Fibroblast of lung (primary cell): Measurements from ENCODE around the gene ATG4D. TPM values are rescaled to one million over a fixed set of nuclear protein-coding genes. Genes with fewer than 3 reads are reported as not detected.

Source experiments
- DNase-seq, 2 donors: peaks; one replicate each; pipeline versions ENCODE4 v3.0.0 to v3.0.0-alpha.2; 2010; ENCODE audit warnings: low read depth in 2 of 2
- H2AFZ ChIP-seq: 2 replicates; pipeline ENCODE4 v1.5.1; 2012; ENCODE audit warnings: low read length, control low read depth, inconsistent platforms
- H3K27ac ChIP-seq: 2 replicates; pipeline ENCODE4 v1.5.1; 2011; ENCODE audit warnings: low read length, control low read depth; ENCODE audit not compliant: insufficient read depth
- H3K27me3 ChIP-seq: 2 replicates; pipeline ENCODE4 v1.5.1; 2011; ENCODE audit warnings: mild to moderate bottlenecking, low read length; ENCODE audit not compliant: control insufficient read depth, insufficient read depth
- H3K36me3 ChIP-seq: 2 replicates; pipeline ENCODE4 v1.5.1; 2011; ENCODE audit warnings: low read length; ENCODE audit not compliant: control insufficient read depth, insufficient read depth
- H3K4me1 ChIP-seq: 2 replicates; pipeline ENCODE4 v1.5.1; 2011; ENCODE audit warnings: low read length; ENCODE audit not compliant: control insufficient read depth, insufficient read depth; ENCODE audit errors: extremely low read depth
- H3K4me2 ChIP-seq: 2 replicates; pipeline ENCODE4 v1.5.1; 2011; ENCODE audit warnings: low read length, control low read depth; ENCODE audit not compliant: insufficient read depth; ENCODE audit errors: extremely low read depth
- H3K4me3 ChIP-seq, 4 experiments: fragments of 200-600 bp in 1 of 4; sonication (generic) in 1 of 4; replicated peaks in 1 of 4; 2 replicates each; pipeline ENCODE4 v1.5.1; 2011 to 2016; ENCODE audit warnings: low read length in 4 of 4, low read depth in 3 of 4, mild to moderate bottlenecking in 3 of 4, control low read depth in 2 of 4, inconsistent platforms in 1 of 4, mixed read lengths in 1 of 4; ENCODE audit not compliant: insufficient read depth in 1 of 4; ENCODE audit errors: control extremely low read depth in 1 of 4
- H3K79me2 ChIP-seq: 2 replicates; pipeline ENCODE4 v1.5.1; 2012; ENCODE audit warnings: mild to moderate bottlenecking, low read length, inconsistent platforms; ENCODE audit not compliant: control insufficient read depth, insufficient read depth
- H3K9ac ChIP-seq: 2 replicates; pipeline ENCODE4 v1.5.1; 2011; ENCODE audit warnings: mild to moderate bottlenecking, low read length, control low read depth; ENCODE audit not compliant: insufficient read depth
- H3K9me3 ChIP-seq: 2 replicates; pipeline ENCODE4 v1.5.1; 2012; ENCODE audit warnings: low read depth, low read length; ENCODE audit not compliant: control insufficient read depth, insufficient read depth
- H4K20me1 ChIP-seq: 2 replicates; pipeline ENCODE4 v1.5.1; 2011; ENCODE audit warnings: low read length; ENCODE audit not compliant: control insufficient read depth, insufficient read depth; ENCODE audit errors: extremely low read depth
- CTCF ChIP-seq, 2 donors: IDR thresholded peaks in 1 of 2; conservative IDR thresholded peaks in 1 of 2; 1 replicate in 1 of 2; 2 replicates in 1 of 2; pipeline ENCODE4 v1.5.1; 2011 to 2012; ENCODE audit warnings: low read length in 2 of 2, control low read depth in 1 of 2, inconsistent platforms in 1 of 2, low read depth in 1 of 2, mild to moderate bottlenecking in 1 of 2
- EZH2 ChIP-seq: IDR thresholded peaks from 2 replicates; pipeline ENCODE4 v1.5.1; 2012; ENCODE audit warnings: low read length, control low read depth, mild to moderate bottlenecking; ENCODE audit errors: missing control alignments
- polyA plus RNA-seq, 2 donors: library from polyadenylated mRNA; depleted of rRNA in 1 of 2; stranded (reverse) in 1 of 2; unstranded in 1 of 2; fragments of >200 nt; gene quantifications; 2 replicates each; pipeline ENCODE4 v1.2.1, GENCODE V29; 2011 to 2012; ENCODE audit warnings: missing spikeins in 1 of 2
- total RNA-seq: library from RNA; depleted of rRNA; stranded (reverse); fragments of >200 nt; gene quantifications from 2 replicates; pipeline ENCODE4 v1.2.1, GENCODE V29; 2014

The ATG4D gene
- total and polyA plus RNA-seq, 2 donors (not counting 1 experiment from before 2014, with no cell fraction given): 7.2 to 14.9 TPM

- no peak overlapping the region for H3K4me3 ChIP-seq
- H3K4me2 ChIP-seq: no peak overlapping the region
- no peaks in the 10 kb centered on the region for H3K36me3 ChIP-seq
- H2AFZ ChIP-seq: no peak overlapping the region
- TF ChIP-seq CTCF (conservative IDR thresholded peaks at IDR 0.05 in 1 of 2, IDR thresholded peaks at IDR 0.05 in 1 of 2; ENCODE audit: low read depth in 1 of 2, low read length in 2 of 2): no peak
- no peak for TF ChIP-seq EZH2
- no peaks in the 10 kb centered on the region for H3K79me2 ChIP-seq
- no peaks in the 10 kb centered on the region for H3K4me1 ChIP-seq
- no peak for DNase-seq
- peaks cover 8% of the 10 kb centered on the region for H3K27me3 ChIP-seq
- no peaks in the 10 kb centered on the region for H4K20me1 ChIP-seq
- no peak overlapping the region for H3K27ac ChIP-seq
- no peak overlapping the region for H3K9ac ChIP-seq
- H3K9me3 ChIP-seq: no peaks in the 10 kb centered on the region
These were observed 35.0 kb upstream of the ATG4D start for GRCh38 chr19:10508707-10509106.

- Histone ChIP-seq H3K9me3 (no peaks in the 10 kb centered on the region), H3K4me2 (no peak overlapping the region), H3K27me3 (peaks cover 23% of the 10 kb centered on the region), H3K9ac (no peak overlapping the region), H3K36me3 (no peaks in the 10 kb centered on the region), H3K4me3 (no peak overlapping the region), H3K79me2 (no peaks in the 10 kb centered on the region), H3K27ac (no peak overlapping the region), H3K4me1 (no peaks in the 10 kb centered on the region), H4K20me1 (no peaks in the 10 kb centered on the region), H2AFZ (no peak overlapping the region)
- TF ChIP-seq EZH2: no peak
- TF ChIP-seq CTCF (conservative IDR thresholded peaks at IDR 0.05 in 1 of 2, IDR thresholded peaks at IDR 0.05 in 1 of 2; ENCODE audit: low read depth in 1 of 2, low read length in 2 of 2): peak; percentile 58 to 77
- no peak for DNase-seq
These were observed 33.4 kb upstream of the ATG4D start for GRCh38 chr19:10510301-10510802.

GRCh38 chr19:10513223-10513622 is 30.5 kb upstream of the ATG4D start:
- Histone ChIP-seq H3K27ac (no peak overlapping the region), H3K36me3 (no peaks in the 10 kb centered on the region), H4K20me1 (no peaks in the 10 kb centered on the region), H3K27me3 (peaks cover 34% of the 10 kb centered on the region), H3K4me1 (peaks cover 4% of the 10 kb centered on the region), H3K4me2 (no peak overlapping the region), H2AFZ (no peak overlapping the region), H3K79me2 (no peaks in the 10 kb centered on the region), H3K9me3 (no peaks in the 10 kb centered on the region), H3K4me3 (no peak overlapping the region), H3K9ac (no peak overlapping the region)
- no peak for DNase-seq
- TF ChIP-seq CTCF (conservative IDR thresholded peaks at IDR 0.05 in 1 of 2, IDR thresholded peaks at IDR 0.05 in 1 of 2; ENCODE audit: low read depth in 1 of 2, low read length in 2 of 2): no peak
- no peak for TF ChIP-seq EZH2
